Sigmoid colon (tissue), 3 donors: Measurements from ENCODE around the gene PDGFRB.

Experiments
- POLR2A ChIP-seq, 2 donors: fragments of 450-650 bp; IDR thresholded peaks; one replicate each; pipeline ENCODE4 v1.6.1; 2016; ENCODE audit warnings: antibody characterized with exemption in 2 of 2, mild to moderate bottlenecking in 2 of 2, moderate library complexity in 2 of 2
- TF ChIP-seq, protein P1 (sequence below), 4 experiments: fragments of 450-650 bp in 3 of 4; fragments of 200-600 bp in 1 of 4; IDR thresholded peaks; one replicate each; pipeline ENCODE4 v1.5.1; 2016 to 2019; ENCODE audit warnings: antibody characterized with exemption in 4 of 4, mild to moderate bottlenecking in 3 of 4, moderate library complexity in 2 of 4

DNA sequence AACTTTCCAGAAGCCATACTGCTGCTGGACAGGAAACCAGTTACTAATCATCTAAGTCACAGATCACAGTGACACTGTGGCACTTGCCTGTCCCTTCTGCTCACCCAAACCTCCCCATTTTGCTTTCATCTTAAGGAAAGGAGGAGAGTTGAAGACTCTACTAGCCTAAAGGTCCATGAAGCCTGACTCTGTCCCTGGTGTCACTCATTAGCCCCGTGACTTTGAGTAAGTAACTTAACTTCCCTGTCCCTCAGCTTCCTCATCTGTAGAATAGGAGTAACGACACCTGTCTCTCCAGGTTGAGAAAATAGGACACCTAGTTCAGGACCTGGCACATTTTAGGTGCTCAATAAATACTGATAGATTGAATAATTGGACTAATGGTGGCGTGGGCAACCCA is 33.7 kb upstream of the PDGFRB start:
- TF ChIP-seq, protein P1, sequence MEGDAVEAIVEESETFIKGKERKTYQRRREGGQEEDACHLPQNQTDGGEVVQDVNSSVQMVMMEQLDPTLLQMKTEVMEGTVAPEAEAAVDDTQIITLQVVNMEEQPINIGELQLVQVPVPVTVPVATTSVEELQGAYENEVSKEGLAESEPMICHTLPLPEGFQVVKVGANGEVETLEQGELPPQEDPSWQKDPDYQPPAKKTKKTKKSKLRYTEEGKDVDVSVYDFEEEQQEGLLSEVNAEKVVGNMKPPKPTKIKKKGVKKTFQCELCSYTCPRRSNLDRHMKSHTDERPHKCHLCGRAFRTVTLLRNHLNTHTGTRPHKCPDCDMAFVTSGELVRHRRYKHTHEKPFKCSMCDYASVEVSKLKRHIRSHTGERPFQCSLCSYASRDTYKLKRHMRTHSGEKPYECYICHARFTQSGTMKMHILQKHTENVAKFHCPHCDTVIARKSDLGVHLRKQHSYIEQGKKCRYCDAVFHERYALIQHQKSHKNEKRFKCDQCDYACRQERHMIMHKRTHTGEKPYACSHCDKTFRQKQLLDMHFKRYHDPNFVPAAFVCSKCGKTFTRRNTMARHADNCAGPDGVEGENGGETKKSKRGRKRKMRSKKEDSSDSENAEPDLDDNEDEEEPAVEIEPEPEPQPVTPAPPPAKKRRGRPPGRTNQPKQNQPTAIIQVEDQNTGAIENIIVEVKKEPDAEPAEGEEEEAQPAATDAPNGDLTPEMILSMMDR (IDR thresholded peaks at IDR 0.05) = no peak
- TF ChIP-seq POLR2A (IDR thresholded peaks at IDR 0.05) = no peak
